SK-N-MC (cell line): ENCODE results near the gene COG5.
"Not testable (repeated sequence)": the region's sequence is repeated elsewhere in the genome, so short reads cannot be mapped to it uniquely, and the experiment has no call there.

Source experiments
- DNase-seq: peaks from one replicate; pipeline ENCODE4 v3.0.0-alpha.2; 2011; ENCODE audit warnings: low read depth, low spot score
- H3K27ac ChIP-seq: fragments of 200-600 bp; sonication (generic); 2 replicates; pipeline ENCODE4 v1.5.1; 2016; ENCODE audit warnings: mixed run types
- H3K36me3 ChIP-seq: fragments of 200-600 bp; sonication (generic); 2 replicates; pipeline ENCODE4 v1.6.1; 2017; ENCODE audit warnings: antibody characterized with exemption, low read length, mixed read lengths; ENCODE audit not compliant: insufficient read depth
- H3K4me3 ChIP-seq: fragments of 200-600 bp; sonication (generic); 2 replicates; pipeline ENCODE4 v1.5.1; 2016
- H3K9ac ChIP-seq: fragments of 200-600 bp; sonication (generic); 2 replicates; pipeline ENCODE4 v1.8.0; 2017; ENCODE audit warnings: mixed run types, mixed read lengths; ENCODE audit not compliant: insufficient read length
- H3K9me3 ChIP-seq: fragments of 200-600 bp; sonication (generic); 2 replicates; pipeline ENCODE4 v1.6.1; 2017; ENCODE audit warnings: low read depth, mild to moderate bottlenecking, antibody characterized with exemption, low read length, moderate library complexity, mixed read lengths
- EZH2 ChIP-seq: fragments of 200-600 bp; sonication (generic); IDR thresholded peaks from one replicate; pipeline ENCODE4 v1.6.1; 2017; ENCODE audit warnings: antibody characterized with exemption
- FOXP2 ChIP-seq: optimal IDR thresholded peaks from 2 replicates; pipeline ENCODE3; 2011; ENCODE audit warnings: mild to moderate bottlenecking, moderate library complexity; ENCODE audit not compliant: insufficient read depth; ENCODE audit errors: extremely low read length, control extremely low read depth
- POLR2AphosphoS5 ChIP-seq: IDR thresholded peaks from 2 replicates; pipeline ENCODE4 v1.6.1; 2012; ENCODE audit warnings: mild to moderate bottlenecking, low read depth, low read length, borderline replicate concordance

COG5 gene

DNA sequence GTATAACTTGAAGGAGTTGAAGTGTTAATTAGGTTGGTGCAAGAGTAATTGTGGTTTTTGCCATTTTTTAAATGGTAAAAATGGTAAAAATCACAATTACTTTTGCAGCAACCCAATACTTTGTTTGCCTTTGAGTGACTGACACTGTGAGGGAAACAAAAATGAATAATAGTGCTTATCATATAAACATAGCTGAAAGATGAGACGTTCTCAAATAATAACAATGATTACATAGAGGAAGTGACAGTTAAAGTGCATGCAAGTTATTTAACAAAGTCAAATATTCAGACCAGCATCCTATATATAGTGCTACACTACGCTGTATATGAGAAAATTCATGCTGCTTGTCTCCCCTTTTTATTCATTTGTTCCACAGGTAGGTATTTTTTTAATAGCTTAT is 399.6 kb downstream of the COG5 start:
- no peak overlapping the region for H3K4me3 ChIP-seq
- TF ChIP-seq FOXP2 = no peak
- no peak for TF ChIP-seq POLR2AphosphoS5
- TF ChIP-seq EZH2 = no peak
- no peaks in the 10 kb centered on the region for H3K9me3 ChIP-seq
- H3K36me3 ChIP-seq = no peaks in the 10 kb centered on the region
- no peak overlapping the region for H3K9ac ChIP-seq
- no peak overlapping the region for H3K27ac ChIP-seq
- no peak for DNase-seq

- TF ChIP-seq EZH2 (no peak), POLR2AphosphoS5 (no peak), FOXP2 (no peak)
- Histone ChIP-seq H3K9me3 (no peaks in the 10 kb centered on the region), H3K9ac (no peak overlapping the region), H3K36me3 (no peaks in the 10 kb centered on the region), H3K4me3 (no peak overlapping the region), H3K27ac (no peak overlapping the region)
- DNase-seq = no peak
Measured at GRCh38 chr7:107162475-107162874, 401.2 kb downstream of the COG5 start.

- TF ChIP-seq FOXP2 = no peak
- TF ChIP-seq POLR2AphosphoS5 = no peak
- TF ChIP-seq EZH2 = no peak
- DNase-seq = peak; percentile 77
- Histone ChIP-seq H3K36me3 (no peaks in the 10 kb centered on the region), H3K9ac (peak overlapping the region; percentile 28), H3K27ac (peak overlapping the region; percentile 90), H3K4me3 (peak overlapping the region; percentile 57), H3K9me3 (no peaks in the 10 kb centered on the region)
Measured at GRCh38 chr7:107161415-107161814, 402.3 kb downstream of the COG5 start.

GRCh38 chr7:107160389-107160788 is 403.3 kb downstream of the COG5 start:
- peak overlapping the region; percentile 90 for H3K27ac ChIP-seq
- H3K9ac ChIP-seq = no peak overlapping the region
- TF ChIP-seq POLR2AphosphoS5 (no peak), EZH2 (no peak), FOXP2 (no peak)
- no peaks in the 10 kb centered on the region for H3K9me3 ChIP-seq
- no peak for DNase-seq
- peak overlapping the region; percentile 57; the same call in 1 of the 2 replicates for H3K4me3 ChIP-seq
- no peaks in the 10 kb centered on the region for H3K36me3 ChIP-seq

GRCh38 chr7:107158028-107158427 is 405.7 kb downstream of the COG5 start:
- no peak for DNase-seq
- Histone ChIP-seq H3K27ac (no peak overlapping the region), H3K4me3 (no peak overlapping the region), H3K9ac (no peak overlapping the region), H3K9me3 (no peaks in the 10 kb centered on the region), H3K36me3 (no peaks in the 10 kb centered on the region)
- TF ChIP-seq POLR2AphosphoS5 (no peak), FOXP2 (no peak), EZH2 (no peak)

DNA sequence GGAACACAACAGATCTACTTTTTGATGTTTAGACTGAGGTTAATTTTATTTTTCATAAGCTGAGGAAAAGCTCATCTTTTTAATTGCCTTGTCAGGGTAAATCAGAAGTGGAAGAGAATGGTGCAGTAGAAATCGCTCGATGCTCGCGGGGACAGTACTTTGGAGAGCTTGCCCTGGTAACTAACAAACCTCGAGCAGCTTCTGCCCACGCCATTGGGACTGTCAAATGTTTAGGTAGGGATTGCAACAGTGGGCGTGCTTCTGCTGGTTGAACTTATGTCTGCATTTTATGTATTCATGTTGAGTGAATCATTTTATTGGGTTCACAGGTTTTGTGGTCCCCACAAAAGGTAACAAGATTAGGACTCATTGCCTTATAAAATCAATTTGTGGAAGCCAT is 406.6 kb downstream of the COG5 start:
- no peak overlapping the region for H3K9ac ChIP-seq
- TF ChIP-seq FOXP2 = no peak
- no peak for TF ChIP-seq POLR2AphosphoS5
- no peak for TF ChIP-seq EZH2
- H3K36me3 ChIP-seq = no peaks in the 10 kb centered on the region
- no peak for DNase-seq
- H3K9me3 ChIP-seq = no peaks in the 10 kb centered on the region
- H3K27ac ChIP-seq = no peak overlapping the region
- H3K4me3 ChIP-seq = no peak overlapping the region

- H3K9me3 ChIP-seq, H3K27ac ChIP-seq: not testable (repeated sequence)
Measured at GRCh38 chr7:107155726-107156125, 408.0 kb downstream of the COG5 start.

DNA sequence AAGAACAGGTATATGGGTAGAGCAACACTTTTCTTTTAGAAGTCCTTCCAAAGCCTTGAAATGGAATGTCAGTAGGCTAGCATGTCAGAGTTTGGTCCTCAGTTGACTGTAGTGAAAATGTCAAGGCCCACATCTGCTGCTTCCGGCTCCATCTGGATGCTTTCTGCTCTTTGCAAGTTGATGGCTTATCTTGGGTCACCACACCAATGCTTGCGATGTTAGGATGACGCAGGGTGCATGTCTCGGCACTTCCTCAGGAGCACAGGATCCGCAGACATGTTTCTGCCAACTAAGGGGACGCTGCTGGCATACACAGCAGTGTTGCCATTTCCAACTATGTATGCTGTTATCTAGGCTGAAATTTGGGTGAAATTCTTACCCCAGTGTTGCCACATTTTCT is 408.9 kb downstream of the COG5 start:
- no peak for DNase-seq
- H3K27ac ChIP-seq = no peak overlapping the region
- no peak for TF ChIP-seq POLR2AphosphoS5
- H3K4me3 ChIP-seq = no peak overlapping the region
- no peaks in the 10 kb centered on the region for H3K36me3 ChIP-seq
- no peak overlapping the region for H3K9ac ChIP-seq
- H3K9me3 ChIP-seq = no peaks in the 10 kb centered on the region

More at GRCh38 chr7:107155726-107156125, 408.0 kb downstream of the COG5 start:
- H3K36me3 ChIP-seq, H3K4me3 ChIP-seq, DNase-seq, H3K9ac ChIP-seq: not testable (repeated sequence)

DNA sequence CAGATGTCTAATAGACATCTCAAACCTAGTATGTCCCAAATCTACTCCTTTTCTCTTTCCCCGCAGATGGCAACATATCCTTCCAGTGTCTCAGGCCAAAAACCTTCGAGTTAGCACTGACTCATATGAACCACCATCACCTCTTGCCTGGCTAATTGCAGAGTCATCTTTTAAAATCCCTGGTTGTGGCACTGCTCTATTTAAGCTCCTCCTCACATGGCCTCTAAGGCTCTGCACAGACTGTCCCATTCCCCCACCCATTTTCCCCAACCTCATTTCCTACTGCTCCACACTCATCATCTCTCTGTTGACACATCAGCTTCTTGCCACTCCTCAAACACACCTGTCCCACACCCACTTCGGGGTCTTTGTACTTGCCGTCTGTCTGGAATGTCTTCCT is 411.7 kb downstream of the COG5 start:
- H3K9me3 ChIP-seq = no peaks in the 10 kb centered on the region
- no peak for TF ChIP-seq EZH2
- H3K36me3 ChIP-seq = no peaks in the 10 kb centered on the region
- no peak for DNase-seq
- H3K27ac ChIP-seq = no peak overlapping the region
- no peak overlapping the region for H3K9ac ChIP-seq
- H3K4me3 ChIP-seq = no peak overlapping the region
